Inferior parietal cortex (tissue), 1 donor: ENCODE data around the gene C13orf46.

Experiments
- DNase-seq: peaks from one replicate; pipeline ENCODE4 v3.0.0-alpha.2; 2016; ENCODE audit errors: extremely low spot score

The C13orf46 gene

DNA sequence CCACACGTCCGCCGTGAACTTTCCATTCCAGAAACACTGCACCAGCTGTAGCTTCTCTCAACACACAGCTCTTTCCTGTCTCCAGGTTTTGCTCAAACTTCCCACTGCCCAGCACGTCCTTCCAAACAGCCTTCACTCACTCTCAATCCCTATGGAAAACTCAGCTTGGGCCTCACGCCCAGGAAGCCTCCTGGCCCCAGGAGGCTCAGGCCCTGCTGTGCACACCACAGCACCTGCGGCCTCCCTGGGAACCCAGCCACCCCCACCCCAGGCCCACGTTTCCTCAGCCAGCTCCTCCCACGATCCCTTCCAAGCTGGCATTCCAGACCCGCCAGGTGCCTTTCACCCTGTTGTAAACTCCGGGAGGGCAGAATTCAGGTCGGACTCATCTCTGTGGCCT is 35.2 kb downstream of the C13orf46 start:
- no peak for DNase-seq

DNA sequence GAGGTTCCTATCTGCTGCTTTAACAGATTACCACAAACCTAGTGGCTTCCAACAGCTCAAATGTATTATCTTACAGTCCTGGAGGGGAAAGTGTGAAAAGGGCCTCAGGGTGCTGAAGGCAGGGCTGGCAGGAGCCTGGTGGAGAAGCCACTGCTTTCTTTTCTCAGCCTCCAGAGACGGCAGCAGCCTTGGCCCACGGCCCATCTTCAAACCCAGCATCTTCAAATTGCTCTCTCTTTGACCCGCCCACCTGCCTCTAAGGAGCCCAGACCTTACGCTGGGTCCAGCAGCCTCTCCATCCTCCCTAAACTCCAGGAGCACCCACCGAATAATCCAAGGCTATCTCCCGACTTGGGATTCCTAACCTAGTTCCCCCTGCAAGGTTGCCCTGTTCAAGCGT is 35.6 kb downstream of the C13orf46 start:
- DNase-seq, result no peak

DNA sequence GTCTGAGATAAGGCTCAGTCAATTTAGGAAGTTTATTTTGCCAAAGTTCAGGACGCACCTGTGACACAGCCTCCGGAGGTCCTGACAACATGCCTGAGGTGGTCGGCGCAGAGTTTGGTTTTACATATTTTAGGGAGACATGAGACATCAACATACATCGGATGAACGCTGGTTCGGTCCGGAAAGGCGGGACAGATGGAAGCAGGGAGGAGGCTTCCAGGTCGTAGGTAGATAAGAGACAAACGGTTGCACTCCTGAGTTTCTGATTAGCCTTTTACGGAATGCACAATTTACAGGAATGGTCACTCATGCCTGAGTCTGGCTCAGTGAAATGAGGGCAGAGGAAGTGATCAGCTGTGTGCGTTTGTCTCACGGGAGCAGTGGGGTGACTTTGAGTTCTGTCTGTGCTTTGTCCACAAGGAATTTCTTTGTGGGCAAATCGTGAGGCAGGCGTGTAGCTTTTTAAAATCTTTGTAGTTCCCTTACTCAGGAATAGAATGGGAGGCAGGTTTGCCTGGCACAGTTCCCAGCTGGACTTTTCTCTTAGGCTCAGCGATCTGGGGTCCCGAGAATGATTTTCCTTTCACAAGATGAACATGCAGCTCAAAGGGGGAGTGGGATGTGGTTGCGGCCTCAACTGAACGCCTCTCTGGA is 36.2 kb downstream of the C13orf46 start:
- DNase-seq, result no peak

DNA sequence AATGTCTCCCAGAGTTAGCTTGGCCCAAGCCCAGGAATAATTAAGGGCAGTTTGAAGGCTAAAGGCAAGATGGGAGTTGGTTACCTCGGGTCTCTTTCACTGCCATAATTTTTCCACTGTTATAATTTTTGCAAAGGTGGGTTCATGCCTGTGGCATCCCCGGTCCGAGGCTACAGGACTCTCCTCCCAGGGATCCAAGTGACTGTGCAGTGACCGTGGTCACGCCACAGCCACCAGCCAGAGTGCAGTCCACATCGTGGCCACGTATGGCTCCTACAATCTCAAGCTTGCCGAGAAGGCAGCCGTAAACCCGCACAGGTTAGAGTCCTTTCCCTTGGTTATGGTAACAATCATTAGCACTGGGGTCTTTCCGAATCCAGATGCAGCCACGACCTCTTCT is 36.8 kb downstream of the C13orf46 start:
- no peak for DNase-seq

DNA sequence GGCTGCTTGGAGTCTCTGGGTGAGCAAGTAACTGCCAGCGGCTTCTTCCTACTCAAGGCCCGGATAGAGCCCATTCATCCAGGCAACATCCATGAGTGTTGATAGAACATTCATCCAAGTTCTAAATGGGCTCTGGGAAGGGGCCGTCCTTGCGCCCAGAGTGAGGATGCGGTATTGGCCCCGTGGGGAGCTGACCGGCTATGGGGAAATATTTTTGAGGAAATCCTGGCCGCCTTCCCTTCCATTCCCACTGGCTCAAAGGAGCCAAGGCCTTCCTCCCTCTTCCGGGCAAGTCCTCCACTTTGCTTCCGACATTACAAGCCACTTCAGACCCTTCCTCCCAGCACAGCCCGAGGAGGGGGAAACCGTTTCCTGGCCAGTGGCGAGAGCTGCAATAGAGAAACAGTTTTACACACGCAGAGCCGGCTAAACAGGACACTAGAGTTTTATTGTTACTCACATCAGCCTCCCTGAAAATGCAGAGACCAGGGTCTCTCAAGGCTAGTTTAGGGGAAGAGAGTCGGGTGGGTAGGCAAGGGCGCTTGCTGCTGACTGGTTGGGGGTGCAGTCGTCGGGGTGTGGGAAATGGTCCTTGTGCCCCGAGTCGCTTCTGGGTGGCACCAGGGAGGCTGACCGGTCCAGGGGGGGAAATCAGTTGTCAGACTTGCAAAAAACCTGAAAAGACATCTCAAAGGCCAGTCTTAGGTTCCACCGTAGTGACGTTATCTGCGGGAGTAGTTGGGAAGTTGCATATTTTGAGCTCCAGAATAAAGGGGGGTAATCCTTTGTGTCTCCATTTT is 37.5 kb downstream of the C13orf46 start:
- no peak for DNase-seq

DNA sequence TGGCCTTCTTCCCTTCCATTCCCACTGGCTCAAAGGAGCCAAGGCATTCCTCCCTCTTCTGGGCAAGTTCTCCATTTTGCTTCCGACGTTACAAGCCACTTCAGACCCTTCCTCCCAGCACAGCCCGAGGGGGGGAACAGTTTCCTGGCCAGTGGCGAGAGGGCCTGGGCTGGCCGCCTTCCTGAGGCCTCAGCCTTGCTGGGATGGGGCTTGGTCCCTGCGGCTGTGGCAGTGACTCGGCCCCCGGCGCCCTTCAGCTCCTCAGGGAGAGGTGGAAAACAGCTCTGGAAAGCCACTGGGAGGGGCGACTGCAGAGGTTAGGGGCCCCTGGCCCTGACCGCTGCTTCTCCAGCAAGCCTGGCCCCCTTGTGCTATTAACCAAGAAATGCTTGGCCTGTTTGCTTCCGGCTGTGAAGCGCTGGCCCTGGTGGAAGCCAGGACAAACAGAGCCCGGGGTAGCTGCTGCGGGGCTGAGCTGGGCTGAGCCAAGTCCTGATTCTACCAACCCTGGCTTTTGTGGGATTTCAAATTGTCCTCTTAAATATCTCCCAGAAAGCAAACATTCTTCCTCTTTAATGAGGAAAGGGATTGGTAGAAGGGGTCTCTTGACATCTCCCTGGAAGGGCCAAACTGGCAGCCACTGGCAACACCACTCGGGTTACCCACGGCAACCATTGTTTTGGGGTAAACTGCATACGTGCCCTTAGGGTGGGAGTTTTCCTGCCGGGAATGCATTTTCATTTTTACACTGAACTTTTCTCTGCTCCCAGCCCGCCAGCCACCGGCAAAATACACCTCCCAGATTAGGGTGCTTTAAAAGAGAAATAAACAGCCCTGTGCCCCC is 38.7 kb downstream of the C13orf46 start:
- no peak for DNase-seq

DNA sequence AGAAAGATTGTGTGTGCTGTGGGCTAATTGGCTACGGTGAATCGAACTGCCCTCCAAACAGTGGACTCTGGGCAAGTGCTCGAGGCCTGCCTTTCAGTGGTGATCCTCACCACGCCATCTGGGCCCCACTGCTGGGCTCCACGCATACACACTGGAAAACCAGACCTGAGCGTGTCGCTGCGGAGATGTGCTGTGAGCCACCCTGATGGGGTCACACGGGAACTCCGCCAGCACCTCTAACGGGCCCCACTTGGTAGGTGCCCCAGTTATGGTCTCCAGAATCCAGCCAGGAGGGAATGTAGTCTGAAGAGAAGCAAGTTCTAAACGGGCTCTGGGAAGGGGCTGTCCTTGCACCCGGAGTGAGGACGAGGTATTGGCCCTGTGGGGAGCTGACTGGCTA is 39.3 kb downstream of the C13orf46 start:
- DNase-seq, result no peak

DNA sequence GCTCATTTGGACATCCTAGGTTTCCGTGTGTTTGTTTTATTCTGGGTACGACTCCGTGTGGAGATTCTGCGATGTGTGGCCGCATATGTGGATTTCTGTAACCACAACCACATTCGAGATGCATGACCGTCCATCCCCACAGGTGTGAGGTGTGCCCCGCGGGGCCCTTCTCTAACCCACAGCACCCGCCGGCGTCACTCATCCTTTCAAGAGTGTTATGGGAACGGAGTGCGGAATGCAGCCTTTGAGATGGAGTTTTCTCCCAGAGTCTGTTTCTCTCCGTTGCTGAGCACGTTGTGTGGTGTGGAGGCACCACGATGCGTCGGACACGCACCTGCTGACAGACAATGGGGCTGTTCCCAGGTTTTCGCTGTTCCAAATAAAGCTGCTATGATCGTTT is 40.0 kb downstream of the C13orf46 start:
- DNase-seq, result no peak

DNA sequence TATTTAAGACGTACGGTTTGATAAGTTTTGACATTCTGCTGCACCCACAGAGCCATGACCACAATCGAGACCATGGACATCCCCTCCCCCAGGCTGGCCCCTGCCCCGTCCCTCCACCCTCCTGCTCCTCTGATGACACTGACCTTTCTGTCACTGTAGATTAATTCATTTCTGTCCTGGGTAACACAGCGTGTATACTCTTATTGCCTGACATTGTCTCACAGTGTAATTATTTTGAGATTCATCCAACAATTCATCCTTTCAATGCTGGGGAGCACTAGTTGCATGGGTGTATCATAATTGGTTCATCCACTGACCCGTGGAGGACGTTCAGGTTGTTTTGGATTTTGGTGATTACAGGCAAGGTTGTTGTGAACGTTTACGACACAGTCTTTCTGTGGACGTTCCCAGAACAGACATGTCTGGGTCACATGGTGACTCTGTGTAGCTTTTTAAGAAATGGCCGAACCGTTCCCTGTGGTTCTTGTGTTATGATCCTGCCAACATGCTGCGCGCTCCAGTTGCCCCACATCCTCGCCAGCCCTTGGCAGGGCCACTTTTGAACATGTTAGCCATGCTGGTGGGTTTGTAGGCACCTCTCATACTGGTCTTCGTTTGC is 41.9 kb downstream of the C13orf46 start:
- DNase-seq, result no peak

DNA sequence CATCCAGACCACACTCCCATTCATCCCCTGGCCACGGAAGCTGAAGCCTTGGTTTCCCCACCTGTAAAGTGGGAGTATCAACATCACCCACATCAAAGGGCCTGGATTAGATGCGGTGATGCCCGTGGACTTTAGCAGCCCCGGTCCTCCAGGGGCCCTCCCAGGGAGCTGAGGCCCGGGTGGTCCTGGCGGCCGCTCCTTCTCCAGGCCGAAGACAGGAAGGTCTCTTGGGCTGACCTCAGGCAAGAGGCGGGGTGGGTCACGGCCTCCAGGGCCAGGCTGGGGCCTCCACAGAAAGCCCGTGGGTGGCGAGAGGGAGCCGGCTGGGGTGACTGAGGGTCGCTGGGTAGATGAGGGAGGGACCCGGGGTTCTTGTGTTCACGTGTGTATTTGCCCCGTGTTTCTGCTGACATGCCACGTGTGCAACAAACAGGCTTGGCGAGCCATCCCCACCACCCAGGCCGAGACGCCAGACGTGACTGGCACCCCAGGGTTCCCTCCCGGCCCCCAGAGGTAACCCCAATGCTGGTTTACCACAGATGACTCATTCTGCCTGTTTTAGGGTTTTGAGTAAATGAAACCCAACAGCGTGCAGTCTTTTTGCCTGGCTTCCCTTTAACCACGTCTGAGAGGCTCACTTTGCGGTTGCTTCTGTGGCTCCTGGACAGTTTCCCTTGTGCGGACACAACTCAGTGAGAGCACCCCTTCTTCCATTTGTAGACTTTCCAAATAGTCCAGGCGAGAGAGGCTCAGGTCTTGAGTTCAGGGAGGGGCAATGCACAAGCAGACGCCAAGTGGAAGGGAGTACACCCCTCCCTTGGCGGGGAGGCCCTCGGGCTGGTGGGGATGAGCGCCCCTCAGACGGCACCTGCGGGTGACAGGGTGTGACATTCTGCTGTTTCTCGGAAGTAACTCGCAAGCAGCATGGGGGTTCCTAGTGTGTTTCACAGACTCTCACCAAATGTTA is 42.9 kb downstream of the C13orf46 start:
- DNase-seq, result no peak

DNA sequence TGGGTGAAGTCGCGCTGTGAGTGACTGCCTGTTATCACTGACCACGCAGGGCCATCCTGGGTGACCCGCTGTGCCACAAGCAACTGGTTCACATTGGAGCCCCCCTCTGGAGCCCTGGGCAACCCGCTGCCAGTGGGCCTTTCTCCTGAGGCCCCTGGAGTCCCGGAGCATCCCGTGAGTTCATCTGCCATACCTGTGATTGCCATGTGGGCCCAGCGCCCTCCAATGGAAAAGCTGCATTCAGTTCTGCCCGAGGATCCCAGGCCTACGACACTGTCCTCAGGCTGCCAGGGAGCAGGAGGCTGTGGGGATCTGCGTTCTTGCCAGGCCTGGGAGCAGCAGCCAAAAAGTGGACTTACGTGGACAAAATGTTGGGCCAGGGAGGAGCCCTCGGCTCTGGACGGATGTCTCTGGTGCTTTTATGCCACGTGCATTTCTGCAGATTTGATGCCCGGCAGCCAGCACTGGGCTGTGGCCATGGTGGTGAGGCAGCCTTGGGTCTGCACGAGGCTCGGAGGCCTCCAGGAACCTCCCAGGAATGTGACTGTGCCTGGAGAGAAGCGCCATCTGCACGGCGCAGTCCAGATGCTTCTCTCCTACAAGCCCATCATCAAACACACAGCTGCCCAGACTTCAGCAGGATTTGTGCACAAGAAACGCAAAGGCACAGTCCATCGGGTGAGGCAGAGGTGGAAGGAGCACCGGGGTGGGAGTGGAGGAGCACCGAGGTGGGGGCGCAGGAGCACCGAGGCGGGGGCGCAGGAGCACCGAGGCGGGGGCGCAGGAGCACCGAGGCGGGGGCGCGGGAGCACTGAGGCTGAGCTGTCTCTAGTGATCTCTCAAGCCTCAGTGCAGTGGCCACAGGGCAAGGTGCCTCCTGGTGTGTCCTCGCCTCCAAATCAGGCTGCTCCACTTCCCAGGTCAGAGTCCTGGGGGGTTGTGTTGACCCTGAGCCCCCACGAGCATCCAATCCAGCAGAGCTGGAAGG is 44.0 kb downstream of the C13orf46 start:
- no peak for DNase-seq

DNA sequence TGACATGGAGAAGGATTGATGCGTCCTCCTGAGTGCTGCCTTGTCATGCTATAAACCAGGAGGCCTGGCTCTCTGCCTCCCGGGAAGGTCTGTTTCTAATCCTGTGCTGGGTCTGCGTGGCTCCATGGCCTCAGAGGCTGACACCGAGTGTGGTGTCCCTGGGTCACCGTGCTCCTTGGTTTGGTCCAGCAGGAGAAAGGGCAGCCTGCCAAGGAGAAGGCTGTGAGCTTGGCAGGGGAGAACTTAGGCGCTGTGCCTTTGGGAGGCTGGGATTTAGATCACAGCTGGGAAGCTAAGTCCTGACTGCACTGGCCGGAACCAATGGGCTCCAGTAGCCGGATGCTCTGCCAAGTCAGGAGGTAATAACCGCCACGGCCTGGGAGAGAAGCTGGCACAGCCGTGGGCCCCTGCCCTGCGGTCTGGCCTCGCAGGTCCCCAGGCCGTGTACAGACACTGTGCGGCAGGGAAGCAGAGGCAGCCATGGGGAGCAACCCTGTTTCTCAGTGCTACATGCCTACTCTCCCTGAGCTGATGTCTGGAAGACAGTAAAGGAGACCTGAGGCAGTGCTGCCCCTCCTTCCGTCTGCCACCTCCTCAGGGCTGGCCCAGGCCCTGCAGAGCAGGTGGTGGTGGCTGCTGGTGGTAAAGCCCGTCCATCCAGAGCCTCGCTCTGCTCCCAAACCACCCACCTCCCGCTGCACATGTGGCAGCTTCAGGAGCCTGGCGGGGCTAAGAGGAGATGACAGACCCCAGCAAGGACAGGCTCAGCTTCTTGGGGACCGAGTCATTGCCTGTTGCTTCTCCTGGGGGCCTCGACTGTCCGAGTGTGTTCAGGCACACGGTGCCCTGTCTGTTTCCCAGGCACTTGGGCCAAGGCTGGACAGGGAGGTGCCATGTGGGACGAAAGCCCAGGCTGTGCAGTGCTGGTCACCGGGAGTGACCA is 44.9 kb downstream of the C13orf46 start:
- no peak for DNase-seq

DNA sequence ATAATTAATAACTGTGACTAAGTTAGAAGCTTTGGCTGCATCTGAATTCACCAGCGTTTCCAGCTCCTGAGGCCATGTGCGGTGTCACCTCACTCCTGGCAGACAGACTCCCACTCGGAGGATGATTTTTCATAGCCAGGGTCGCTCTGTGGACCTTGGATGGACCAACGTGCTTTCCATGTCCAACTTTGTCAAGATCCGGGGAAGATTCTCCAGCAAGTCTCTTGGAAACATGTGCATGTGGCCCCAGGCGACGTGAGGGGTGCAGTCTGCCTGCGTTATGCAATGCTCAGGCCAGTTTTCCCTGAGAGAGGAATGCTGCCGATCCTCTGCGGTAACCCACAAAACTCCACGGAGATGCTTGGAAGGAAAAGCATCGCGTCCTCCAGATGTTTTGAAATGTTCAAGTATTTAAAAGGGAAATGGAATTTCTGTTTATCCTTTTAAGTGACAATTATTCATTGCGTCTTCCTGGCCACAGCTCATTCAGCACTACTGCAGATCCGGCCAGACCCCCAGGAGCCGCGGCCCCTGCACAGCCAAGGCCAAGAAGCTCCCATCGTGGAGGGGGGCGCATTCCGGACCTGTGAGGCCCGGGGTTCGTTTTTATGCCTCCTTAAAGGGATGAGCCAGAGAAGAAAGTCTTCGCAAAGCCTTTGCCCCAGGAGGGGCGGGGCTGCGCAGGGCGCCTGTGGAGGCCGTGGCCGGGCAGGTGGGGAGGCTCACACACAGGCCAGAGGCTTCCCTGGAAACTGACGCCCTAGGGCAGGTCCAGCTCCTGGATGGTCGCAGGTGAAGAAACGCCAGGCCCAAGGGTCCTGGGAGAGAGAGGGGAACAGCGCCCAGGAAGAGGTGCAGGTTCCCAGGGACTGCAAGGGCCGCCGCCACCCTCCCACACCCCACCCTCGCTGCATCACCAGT is 46.0 kb downstream of the C13orf46 start:
- no peak for DNase-seq

DNA sequence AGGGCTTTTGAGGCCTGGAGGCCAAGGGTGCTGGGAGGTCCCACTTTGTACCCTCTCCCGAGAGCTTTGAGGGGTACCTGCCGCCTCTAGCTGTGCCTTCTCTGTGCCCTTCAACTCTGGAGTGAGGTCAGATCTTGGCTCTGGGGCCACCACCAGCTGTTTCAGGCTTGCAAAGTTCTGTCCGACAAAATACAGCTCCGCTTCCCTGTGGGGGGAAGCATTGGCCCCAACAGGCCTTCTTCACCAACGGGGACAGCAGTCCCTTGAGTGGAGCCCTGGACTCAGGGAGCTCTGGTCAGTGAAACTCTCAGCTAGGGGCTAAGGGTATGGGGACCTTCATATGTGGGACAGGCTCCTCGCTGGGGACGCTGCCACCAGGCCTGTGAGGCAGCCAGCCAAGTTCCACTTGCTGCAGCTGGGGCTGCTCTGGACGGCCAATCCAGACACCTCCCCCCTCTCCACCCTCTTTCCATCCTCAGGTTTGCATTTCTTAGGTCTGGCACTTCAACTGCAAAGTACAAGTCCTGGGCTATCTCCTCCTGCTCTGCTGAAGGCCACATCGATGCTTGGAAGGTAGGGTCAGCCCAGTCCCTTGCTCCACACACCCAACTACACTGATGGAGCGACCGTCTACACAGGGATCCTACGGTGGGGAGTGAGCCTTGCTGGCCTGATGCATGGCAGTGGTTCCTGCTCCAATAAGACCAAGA is 46.8 kb downstream of the C13orf46 start:
- no peak for DNase-seq

DNA sequence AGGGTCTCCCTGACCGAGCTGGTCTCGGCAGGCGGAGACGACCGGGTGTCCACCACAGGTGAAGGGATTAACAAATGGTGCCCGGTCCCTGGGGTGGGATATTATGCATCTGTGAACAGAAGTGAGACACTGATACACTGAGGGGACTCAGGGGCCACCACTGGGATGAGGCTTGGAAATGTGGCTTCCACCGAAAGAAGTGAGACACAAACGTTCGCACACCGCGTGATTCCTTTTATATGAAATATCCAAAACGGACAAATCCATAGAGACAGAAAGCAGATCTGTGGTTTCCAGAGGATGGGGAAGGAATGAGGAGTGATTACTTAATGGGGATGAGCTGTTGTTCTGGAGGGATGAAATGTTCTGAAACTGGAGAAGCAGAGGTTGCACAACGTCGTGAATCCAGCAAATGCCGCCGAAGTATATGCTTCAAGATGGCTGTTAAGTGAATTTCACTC is 47.5 kb downstream of the C13orf46 start:
- no peak for DNase-seq

DNA sequence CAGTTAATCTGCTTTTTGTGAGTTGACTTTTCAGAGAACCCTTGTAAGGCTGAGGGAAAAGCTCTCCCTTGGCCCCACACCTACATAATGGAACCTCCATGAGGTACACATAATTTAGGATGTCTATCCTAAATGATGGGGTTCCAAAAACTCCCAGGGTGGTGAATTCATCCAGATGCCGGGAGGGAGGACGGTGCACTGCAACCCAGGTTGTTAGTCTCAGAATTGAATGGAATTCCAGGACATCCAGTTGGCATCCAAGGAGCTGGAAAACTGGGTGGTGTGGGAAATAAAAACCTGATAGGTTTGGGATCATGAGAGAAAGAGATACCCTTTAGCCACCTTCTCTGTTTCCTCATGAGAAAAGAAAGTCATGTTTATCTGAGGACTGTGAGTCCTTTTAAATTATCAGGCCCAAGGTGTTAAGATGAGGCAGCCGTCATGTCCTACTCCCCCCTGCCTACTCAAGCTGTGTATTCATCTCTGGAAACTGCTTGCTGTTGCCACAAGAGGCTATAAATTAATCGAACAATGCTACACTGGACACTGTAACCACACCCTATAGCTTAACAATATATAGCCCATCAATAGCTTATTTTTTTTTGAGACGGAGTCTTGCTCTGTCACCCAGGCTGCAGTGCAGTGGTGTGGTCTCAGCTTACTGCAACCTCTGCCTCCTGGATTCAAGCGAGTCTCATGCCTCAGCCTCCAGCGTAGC is 49.5 kb downstream of the C13orf46 start:
- DNase-seq, result no peak
